Measurements from ENCODE around the gene PRKAR1B. TPM values are rescaled to one million over a fixed set of nuclear protein-coding genes. Genes with fewer than 3 reads are reported as not detected.
A peak's percentile ranks its signal among the peaks of the same experiment; 100 is the strongest.

The PRKAR1B gene
- total and polyA plus RNA-seq, 7 donors, result 9.5 to 26.6 (median 11.4) TPM

GRCh38 chr7:751826-752225, 24.7 kb upstream of the PRKAR1B start:
- Histone ChIP-seq H3K9me3 (no peaks in the 10 kb centered on the region), H3K4me3 (no peak overlapping the region), H3K27me3 (no peaks in the 10 kb centered on the region), H3K36me3 (peaks cover 10 to 62% (median 26%) of the 10 kb centered on the region in 4 donors), H3K27ac (no peak overlapping the region), H3K4me1 (no peaks in the 10 kb centered on the region)
- peak; percentile 43 for DNase-seq
- TF ChIP-seq, protein P1, sequence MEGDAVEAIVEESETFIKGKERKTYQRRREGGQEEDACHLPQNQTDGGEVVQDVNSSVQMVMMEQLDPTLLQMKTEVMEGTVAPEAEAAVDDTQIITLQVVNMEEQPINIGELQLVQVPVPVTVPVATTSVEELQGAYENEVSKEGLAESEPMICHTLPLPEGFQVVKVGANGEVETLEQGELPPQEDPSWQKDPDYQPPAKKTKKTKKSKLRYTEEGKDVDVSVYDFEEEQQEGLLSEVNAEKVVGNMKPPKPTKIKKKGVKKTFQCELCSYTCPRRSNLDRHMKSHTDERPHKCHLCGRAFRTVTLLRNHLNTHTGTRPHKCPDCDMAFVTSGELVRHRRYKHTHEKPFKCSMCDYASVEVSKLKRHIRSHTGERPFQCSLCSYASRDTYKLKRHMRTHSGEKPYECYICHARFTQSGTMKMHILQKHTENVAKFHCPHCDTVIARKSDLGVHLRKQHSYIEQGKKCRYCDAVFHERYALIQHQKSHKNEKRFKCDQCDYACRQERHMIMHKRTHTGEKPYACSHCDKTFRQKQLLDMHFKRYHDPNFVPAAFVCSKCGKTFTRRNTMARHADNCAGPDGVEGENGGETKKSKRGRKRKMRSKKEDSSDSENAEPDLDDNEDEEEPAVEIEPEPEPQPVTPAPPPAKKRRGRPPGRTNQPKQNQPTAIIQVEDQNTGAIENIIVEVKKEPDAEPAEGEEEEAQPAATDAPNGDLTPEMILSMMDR (IDR thresholded peaks at IDR 0.05), result no peak
- TF ChIP-seq EP300 (IDR thresholded peaks at IDR 0.05), result no peak
- no peak for TF ChIP-seq POLR2A (IDR thresholded peaks at IDR 0.05)
- TF ChIP-seq POLR2AphosphoS5 (IDR thresholded peaks at IDR 0.05), result no peak
- intact Hi-C loops (cut with DNase I), result no loop called here
- 89 to 97% methylated on average over 15 of the region's 15 CpGs for WGBS, 2 donors

DNA sequence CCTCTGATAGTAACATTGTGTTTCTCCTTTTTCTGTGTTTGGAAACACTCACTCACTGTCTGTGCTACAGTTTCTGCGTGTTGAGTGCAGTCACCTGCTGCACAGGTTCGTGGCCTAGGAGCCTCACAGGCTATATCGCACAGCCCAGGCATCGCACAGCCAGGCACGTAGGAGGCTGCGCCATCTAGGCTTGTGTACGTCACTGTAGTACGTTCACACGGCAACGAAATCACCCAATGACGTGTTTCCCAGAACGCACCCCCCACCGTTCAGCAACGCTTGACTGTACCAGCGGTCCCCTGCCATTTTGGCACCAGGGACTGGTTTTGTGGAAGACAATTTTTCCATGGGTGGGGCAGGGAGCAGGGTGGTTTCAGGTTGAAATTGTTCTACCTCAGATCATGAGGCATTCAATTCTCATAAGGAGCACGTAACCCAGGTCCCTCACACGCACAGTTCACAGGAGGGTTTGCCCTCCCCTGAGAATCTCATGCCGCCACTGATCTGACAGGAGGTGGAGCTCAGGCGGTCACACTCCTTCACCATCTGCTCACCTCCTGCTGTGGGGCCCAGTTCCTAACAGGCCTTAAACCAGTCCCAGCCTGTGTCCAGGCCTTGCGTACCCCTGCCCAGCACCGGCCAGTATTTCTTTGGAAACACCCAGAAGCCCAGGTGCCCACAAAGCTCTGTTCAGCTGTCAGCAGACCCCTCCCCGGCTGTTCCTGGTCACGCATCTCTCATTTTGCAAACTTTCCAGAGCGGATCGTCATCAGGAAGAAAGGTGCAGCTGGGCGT, 23.2 kb upstream of the PRKAR1B start:
- no peak overlapping the region for H3K27ac ChIP-seq
- DNase-seq, result peak; percentile 55
- no peak overlapping the region for H3K4me3 ChIP-seq
- H3K9me3 ChIP-seq, result no peaks in the 10 kb centered on the region
- WGBS, 2 donors, result 96% methylated on average over 26 of the region's 26 CpGs
- no peaks in the 10 kb centered on the region for H3K27me3 ChIP-seq
- no peaks in the 10 kb centered on the region for H3K4me1 ChIP-seq
- H3K36me3 ChIP-seq, result peaks cover 8 to 53% (median 18%) of the 10 kb centered on the region in 4 donors
- intact Hi-C loops (cut with DNase I), result no loop called here
- TF ChIP-seq, protein P1 (IDR thresholded peaks at IDR 0.05), result no peak
- no peak for TF ChIP-seq POLR2AphosphoS5 (IDR thresholded peaks at IDR 0.05)
- TF ChIP-seq POLR2A (IDR thresholded peaks at IDR 0.05), result no peak
- TF ChIP-seq EP300 (IDR thresholded peaks at IDR 0.05), result no peak

DNA sequence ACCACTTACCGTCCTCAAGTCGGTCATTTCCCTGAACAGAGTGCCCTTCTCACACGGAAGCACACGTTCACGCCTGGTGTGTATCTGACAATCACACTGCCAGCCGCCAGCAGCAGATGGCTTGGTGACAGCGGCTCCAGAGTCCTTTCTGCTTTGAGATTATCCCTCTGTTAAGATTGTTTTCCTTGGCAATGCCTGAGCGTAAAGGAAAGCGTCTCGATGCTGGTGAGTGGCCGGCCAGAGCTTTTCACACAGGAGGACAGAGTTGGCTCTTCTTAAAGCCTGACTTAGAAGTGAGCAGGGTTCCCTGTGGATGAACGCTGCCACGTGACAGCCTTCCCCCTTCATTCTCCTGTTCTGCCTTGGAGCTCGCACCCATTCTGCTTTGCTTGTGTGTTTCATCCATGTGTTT, 22.1 kb upstream of the PRKAR1B start:
- DNase-seq, result peak; percentile 66
- WGBS, 2 donors, result 85 to 92% methylated on average over 14 of the region's 14 CpGs
- peaks cover 0 to 49% (median 7%) of the 10 kb centered on the region in 4 donors for H3K36me3 ChIP-seq
- no peaks in the 10 kb centered on the region for H3K4me1 ChIP-seq
- H3K27me3 ChIP-seq, result no peaks in the 10 kb centered on the region
- TF ChIP-seq EP300 (IDR thresholded peaks at IDR 0.05) (no peak), POLR2A (IDR thresholded peaks at IDR 0.05) (no peak), POLR2AphosphoS5 (IDR thresholded peaks at IDR 0.05) (no peak)
- TF ChIP-seq, protein P1 (IDR thresholded peaks at IDR 0.05), result no peak
- H3K9me3 ChIP-seq, result no peaks in the 10 kb centered on the region
- intact Hi-C loops (cut with DNase I), result no loop called here
- H3K27ac ChIP-seq, result peak overlapping the region in 1 of 4 donors; percentile 66
- no peak overlapping the region for H3K4me3 ChIP-seq

DNA sequence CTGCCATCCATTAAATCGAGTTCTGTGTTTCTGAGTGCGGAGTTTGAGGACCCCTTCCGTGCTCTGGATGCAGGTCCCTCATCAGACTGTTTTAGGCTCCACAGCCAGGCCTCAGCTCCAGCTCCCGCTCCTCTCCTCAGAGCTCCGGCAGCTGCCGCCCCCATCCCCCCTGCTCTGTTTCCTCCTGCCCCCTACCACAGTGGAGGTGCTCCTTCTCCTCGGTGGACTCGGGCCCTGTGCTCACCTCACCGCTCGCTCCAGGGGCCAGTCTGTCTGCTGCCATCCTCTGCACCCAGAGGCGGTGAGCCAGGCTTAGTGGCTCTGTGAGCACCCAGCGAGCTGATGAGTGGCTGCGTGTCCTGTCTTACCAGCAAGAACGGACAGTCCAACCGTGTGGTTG, 21.4 kb upstream of the PRKAR1B start:
- intact Hi-C loops (cut with DNase I), result no loop called here
- TF ChIP-seq POLR2A (IDR thresholded peaks at IDR 0.05), result no peak
- TF ChIP-seq POLR2AphosphoS5 (IDR thresholded peaks at IDR 0.05), result no peak
- TF ChIP-seq EP300 (IDR thresholded peaks at IDR 0.05), result no peak
- TF ChIP-seq, protein P1 (IDR thresholded peaks at IDR 0.05), result no peak
- no peak overlapping the region for H3K4me3 ChIP-seq
- H3K27me3 ChIP-seq, result no peaks in the 10 kb centered on the region
- H3K9me3 ChIP-seq, result no peaks in the 10 kb centered on the region
- no peaks in the 10 kb centered on the region for H3K4me1 ChIP-seq
- WGBS, 2 donors, result 95 to 98% methylated on average over 15 of the region's 15 CpGs
- peak overlapping the region in 1 of 4 donors; percentile 66 for H3K27ac ChIP-seq
- peak; percentile 41 for DNase-seq
- peaks cover 0 to 43% (median 3%) of the 10 kb centered on the region in 4 donors for H3K36me3 ChIP-seq

Measured in sigmoid colon (tissue), 7 donors.